ENCODE measurements around the gene BBS9. TPM values are rescaled to one million over a fixed set of nuclear protein-coding genes. Genes with fewer than 3 reads are reported as not detected.

BBS9 gene
- total and polyA plus RNA-seq, 2 donors (not counting 3 experiments of a cell fraction or from before 2014, with no cell fraction given), result 5.7 to 17.4 TPM

DNA sequence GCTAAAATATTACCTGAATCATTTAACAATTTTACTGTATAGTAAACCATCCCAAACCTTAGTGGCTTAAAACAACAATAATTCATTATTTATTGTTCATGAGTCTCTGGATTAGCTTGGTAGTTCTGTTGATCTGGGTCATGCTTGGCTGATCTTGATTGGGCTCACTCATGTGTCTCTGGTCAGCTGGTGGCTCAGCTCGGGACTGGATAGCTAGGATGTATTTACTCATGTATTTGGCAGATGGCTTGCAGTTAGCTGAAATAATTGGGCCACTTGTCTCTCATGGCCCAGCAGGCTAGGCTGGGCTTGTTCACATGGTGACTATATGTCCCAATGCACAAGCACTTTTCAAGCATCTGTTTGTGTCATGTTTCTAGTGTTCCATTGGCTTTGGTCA is 262.8 kb downstream of the BBS9 start:
- Histone ChIP-seq H3K4me3 (replicated peaks in 1 of 3; ENCODE audit: insufficient read depth in 1 of 3, low read depth in 1 of 3, low read length in 3 of 3) (no peak overlapping the region), H3K9me1 (replicated peaks; ENCODE audit: control insufficient read depth, extremely low read depth, insufficient read depth, low read length) (no peaks in the 10 kb centered on the region), H3K79me2 (ENCODE audit: control insufficient read depth, insufficient read depth, low read length) (no peaks in the 10 kb centered on the region), H3K36me3 (ENCODE audit: control insufficient read depth in 2 of 2, extremely low read depth in 1 of 2, insufficient read depth in 2 of 2, low read length in 2 of 2) (no peaks in the 10 kb centered on the region), H4K20me1 (replicated peaks; ENCODE audit: control insufficient read depth, extremely low read depth, insufficient read depth, low read length) (no peaks in the 10 kb centered on the region), H3K9ac (replicated peaks; ENCODE audit: extremely low read depth, insufficient read depth, low read length) (no peak overlapping the region), H2AFZ (ENCODE audit: low read depth, low read length) (no peak overlapping the region), H3K4me2 (ENCODE audit: insufficient read depth, low read length) (no peak overlapping the region), H3K4me1 (ENCODE audit: control insufficient read depth, extremely low read depth, insufficient read depth, low read length) (no peaks in the 10 kb centered on the region), H3K9me3 (replicated peaks; ENCODE audit: control insufficient read depth, insufficient read depth, low read length) (no peaks in the 10 kb centered on the region), H3K27ac (ENCODE audit: insufficient read depth, low read depth, low read length) (no peak overlapping the region), H3K27me3 (ENCODE audit: control insufficient read depth in 2 of 2, insufficient read depth in 2 of 2, low read length in 2 of 2) (no peaks in the 10 kb centered on the region)
- BruUV-seq (replicated peaks), result no TSS peak
- ChIA-PET CTCF (no interaction called here), POLR2A (no interaction called here)
- intact Hi-C loops (cut with micrococcal nuclease), result no loop called here
- no peak for TF ChIP-seq JUN (IDR thresholded peaks at IDR 0.05; ENCODE audit: borderline replicate concordance, insufficient read depth, insufficient read length, low read depth)
- TF ChIP-seq, protein P1, sequence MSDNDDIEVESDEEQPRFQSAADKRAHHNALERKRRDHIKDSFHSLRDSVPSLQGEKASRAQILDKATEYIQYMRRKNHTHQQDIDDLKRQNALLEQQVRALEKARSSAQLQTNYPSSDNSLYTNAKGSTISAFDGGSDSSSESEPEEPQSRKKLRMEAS (IDR thresholded peaks at IDR 0.05; ENCODE audit: insufficient read depth, insufficient read length), result no peak
- TF ChIP-seq, protein P2, sequence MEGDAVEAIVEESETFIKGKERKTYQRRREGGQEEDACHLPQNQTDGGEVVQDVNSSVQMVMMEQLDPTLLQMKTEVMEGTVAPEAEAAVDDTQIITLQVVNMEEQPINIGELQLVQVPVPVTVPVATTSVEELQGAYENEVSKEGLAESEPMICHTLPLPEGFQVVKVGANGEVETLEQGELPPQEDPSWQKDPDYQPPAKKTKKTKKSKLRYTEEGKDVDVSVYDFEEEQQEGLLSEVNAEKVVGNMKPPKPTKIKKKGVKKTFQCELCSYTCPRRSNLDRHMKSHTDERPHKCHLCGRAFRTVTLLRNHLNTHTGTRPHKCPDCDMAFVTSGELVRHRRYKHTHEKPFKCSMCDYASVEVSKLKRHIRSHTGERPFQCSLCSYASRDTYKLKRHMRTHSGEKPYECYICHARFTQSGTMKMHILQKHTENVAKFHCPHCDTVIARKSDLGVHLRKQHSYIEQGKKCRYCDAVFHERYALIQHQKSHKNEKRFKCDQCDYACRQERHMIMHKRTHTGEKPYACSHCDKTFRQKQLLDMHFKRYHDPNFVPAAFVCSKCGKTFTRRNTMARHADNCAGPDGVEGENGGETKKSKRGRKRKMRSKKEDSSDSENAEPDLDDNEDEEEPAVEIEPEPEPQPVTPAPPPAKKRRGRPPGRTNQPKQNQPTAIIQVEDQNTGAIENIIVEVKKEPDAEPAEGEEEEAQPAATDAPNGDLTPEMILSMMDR (IDR thresholded peaks at IDR 0.05; ENCODE audit: extremely low read depth in 1 of 2, insufficient read depth in 1 of 2, low read depth in 1 of 2, low read length in 2 of 2), result no peak
- TF ChIP-seq POLR2AphosphoS5 (IDR thresholded peaks at IDR 0.05; ENCODE audit: insufficient read depth, low read depth, low read length), result no peak
- no peak for TF ChIP-seq FOS (IDR thresholded peaks at IDR 0.05; ENCODE audit: borderline replicate concordance, insufficient read depth, low read length)
- no peak for TF ChIP-seq EZH2 (IDR thresholded peaks at IDR 0.05; ENCODE audit: borderline replicate concordance, low read depth, low read length, severe bottlenecking)
- TF ChIP-seq MYC (IDR thresholded peaks at IDR 0.05; ENCODE audit: low read depth, low read length), result no peak
- TF ChIP-seq GATA2 (IDR thresholded peaks at IDR 0.05; ENCODE audit: insufficient read depth, insufficient read length, low read depth, low read length), result no peak
- no peak for TF ChIP-seq POLR2A (IDR thresholded peaks at IDR 0.05; ENCODE audit: low read depth, low read length)
- dilution Hi-C loops (cut with MboI; ENCODE audit: extremely low pct_ligation_motif_present, low sequenced_read_pairs), result no loop called here
- FAIRE-seq (no peak), DNase-seq (ENCODE audit: low read depth, low spot score) (no peak)

Measured in endothelial cell of umbilical vein (primary cell).